Liver (tissue), 9 donors: ENCODE measurements around the gene MAN1C1. TPM values are rescaled to one million over a fixed set of nuclear protein-coding genes. Genes with fewer than 3 reads are reported as not detected.

Experiments
- DNase-seq: peaks from one replicate; pipeline ENCODE4 v3.0.0-alpha.2; 2017; ENCODE audit warnings: low spot score
- H3K27ac ChIP-seq, 2 donors: one replicate each; pipeline ENCODE4 v1.7.0; 2013; ENCODE audit warnings: inconsistent platforms in 2 of 2, low read length in 2 of 2, control low read depth in 1 of 2, low read depth in 1 of 2, mild to moderate bottlenecking in 1 of 2
- H3K27me3 ChIP-seq, 4 donors: one replicate each; pipeline versions ENCODE4 v1.6.1 to v1.7.0; 2013; ENCODE audit warnings: low read length in 3 of 4, inconsistent platforms in 1 of 4, mild to moderate bottlenecking in 1 of 4, moderate library complexity in 1 of 4; ENCODE audit not compliant: control insufficient read depth in 4 of 4, insufficient read depth in 4 of 4
- H3K36me3 ChIP-seq, 4 donors: one replicate each; pipeline versions ENCODE4 v1.6.1 to v1.7.0; 2013; ENCODE audit warnings: low read length in 3 of 4, mild to moderate bottlenecking in 3 of 4, low read depth in 1 of 4, moderate library complexity in 1 of 4; ENCODE audit not compliant: control insufficient read depth in 4 of 4, insufficient read depth in 3 of 4
- H3K4me1 ChIP-seq, 4 donors: one replicate each; pipeline versions ENCODE4 v1.6.1 to v1.7.0; 2013; ENCODE audit warnings: low read length in 3 of 4, mild to moderate bottlenecking in 3 of 4, moderate library complexity in 1 of 4; ENCODE audit not compliant: control insufficient read depth in 4 of 4, insufficient read depth in 4 of 4
- H3K4me3 ChIP-seq, 3 donors: one replicate each; pipeline versions ENCODE4 v1.6.1 to v1.7.0; 2013; ENCODE audit warnings: low read length in 3 of 3, control low read depth in 1 of 3, low read depth in 1 of 3, mild to moderate bottlenecking in 1 of 3
- H3K9ac ChIP-seq, 2 donors: one replicate each; pipeline ENCODE4 v1.7.0; 2013; ENCODE audit warnings: low read length in 2 of 2, mild to moderate bottlenecking in 2 of 2, moderate library complexity in 2 of 2, control low read depth in 1 of 2, low read depth in 1 of 2
- H3K9me3 ChIP-seq, 4 donors: one replicate each; pipeline versions ENCODE4 v1.6.1 to v1.7.0; 2013; ENCODE audit warnings: low read length in 3 of 4; ENCODE audit not compliant: control insufficient read depth in 4 of 4
- ATF3 ChIP-seq: IDR thresholded peaks from 2 replicates; pipeline ENCODE4 v1.6.1; 2016; ENCODE audit warnings: antibody characterized with exemption
- EGR1 ChIP-seq, 2 donors: IDR thresholded peaks; 2 replicates each; pipeline ENCODE4 v1.6.1; 2016 to 2018; ENCODE audit warnings: antibody characterized with exemption in 2 of 2, low read depth in 2 of 2
- FOXA2 ChIP-seq: IDR thresholded peaks from 2 replicates; pipeline ENCODE4 v1.6.1; 2016; ENCODE audit warnings: antibody characterized with exemption
- HNF4G ChIP-seq: IDR thresholded peaks from 2 replicates; pipeline ENCODE4 v1.6.1; 2016; ENCODE audit warnings: antibody characterized with exemption
- JUND ChIP-seq, 2 donors: IDR thresholded peaks; 2 replicates each; pipeline ENCODE4 v1.6.1; 2016; ENCODE audit warnings: antibody characterized with exemption in 2 of 2
- NR2F2 ChIP-seq: IDR thresholded peaks from 2 replicates; pipeline ENCODE4 v1.6.1; 2016; ENCODE audit warnings: antibody characterized with exemption
- RAD21 ChIP-seq, 2 donors: IDR thresholded peaks; 2 replicates each; pipeline ENCODE4 v1.6.1; 2016; ENCODE audit warnings: antibody characterized with exemption in 2 of 2, mild to moderate bottlenecking in 2 of 2
- TAF1 ChIP-seq: conservative IDR thresholded peaks from 2 replicates; pipeline ENCODE4 v1.6.1; 2016; ENCODE audit warnings: antibody characterized with exemption, mild to moderate bottlenecking
- YY1 ChIP-seq: IDR thresholded peaks from 2 replicates; pipeline ENCODE4 v1.6.1; 2016; ENCODE audit warnings: antibody characterized with exemption, mild to moderate bottlenecking
- WGBS: extraction: QIAGEN DNeasy Blood & Tissue Kit; methylation state at CpG from one replicate; pipeline ENCODE4 v1.1.7; 2013; 5-methylcytosine and 5-hydroxymethylcytosine counted together
- polyA plus RNA-seq, 2 donors: library from polyadenylated mRNA; stranded (reverse) in 1 of 2; unstranded in 1 of 2; fragments of 200-250 nt in 1 of 2; fragments of >200 nt in 1 of 2; fragmentation: Nextera tagmentation in 1 of 2; extraction: Ambion mirVana in 1 of 2; gene quantifications; one replicate each; pipeline versions ENCODE4 v1.2.1 to v1.2.3, GENCODE V29; 2013 to 2015
- total RNA-seq, 2 donors: library from RNA; depleted of rRNA; stranded (reverse); fragments of >200 nt; gene quantifications; one replicate each; pipeline ENCODE4 v1.2.3, GENCODE V29; 2014
- TF ChIP-seq, protein P1 (sequence below): IDR thresholded peaks from 2 replicates; pipeline ENCODE4 v1.6.1; 2016; ENCODE audit warnings: antibody characterized with exemption
- TF ChIP-seq, protein P2 (sequence below): IDR thresholded peaks from 2 replicates; pipeline ENCODE4 v1.6.1; 2016; ENCODE audit warnings: antibody characterized with exemption, mild to moderate bottlenecking
- donor health status: healthy.
- donor health status: healthy.
- donor health status: healthy.
- donor health status: healthy.
- donor health status: healthy.

Gene MAN1C1
- total and polyA plus RNA-seq, 4 donors: 6.3 to 16.0 (median 8.1) TPM

GRCh38 chr1:25704267-25704691 lies 87.7 kb downstream of the MAN1C1 start:
- 72% methylated on average over 7 of the region's 7 CpGs for WGBS
- H3K9ac ChIP-seq: no peak overlapping the region
- H3K27ac ChIP-seq: no peak overlapping the region
- H3K4me3 ChIP-seq: no peak overlapping the region
- no peak for DNase-seq
- H3K27me3 ChIP-seq: no peaks in the 10 kb centered on the region
- H3K9me3 ChIP-seq: no peaks in the 10 kb centered on the region
- peaks cover 0 to 2% (median 0%) of the 10 kb centered on the region in 4 donors for H3K36me3 ChIP-seq
- H3K4me1 ChIP-seq: peaks cover 0 to 5% (median 3%) of the 10 kb centered on the region in 4 donors
- TF ChIP-seq EGR1 (IDR thresholded peaks at IDR 0.05; ENCODE audit: low read depth in 2 of 2) (no peak), YY1 (peak; percentile 53), ATF3 (no peak), HNF4G (no peak)
- TF ChIP-seq, protein P1, sequence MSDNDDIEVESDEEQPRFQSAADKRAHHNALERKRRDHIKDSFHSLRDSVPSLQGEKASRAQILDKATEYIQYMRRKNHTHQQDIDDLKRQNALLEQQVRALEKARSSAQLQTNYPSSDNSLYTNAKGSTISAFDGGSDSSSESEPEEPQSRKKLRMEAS: peak; percentile 85

GRCh38 chr1:25705699-25706098 lies 89.1 kb downstream of the MAN1C1 start:
- no peak for TF ChIP-seq EGR1 (IDR thresholded peaks at IDR 0.05; ENCODE audit: low read depth in 2 of 2)
- TF ChIP-seq, protein P1: no peak
- TF ChIP-seq RAD21 (IDR thresholded peaks at IDR 0.05): no peak
- TF ChIP-seq FOXA2: no peak
- no peak for TF ChIP-seq TAF1
- TF ChIP-seq JUND (IDR thresholded peaks at IDR 0.05): no peak
- TF ChIP-seq, protein P2, sequence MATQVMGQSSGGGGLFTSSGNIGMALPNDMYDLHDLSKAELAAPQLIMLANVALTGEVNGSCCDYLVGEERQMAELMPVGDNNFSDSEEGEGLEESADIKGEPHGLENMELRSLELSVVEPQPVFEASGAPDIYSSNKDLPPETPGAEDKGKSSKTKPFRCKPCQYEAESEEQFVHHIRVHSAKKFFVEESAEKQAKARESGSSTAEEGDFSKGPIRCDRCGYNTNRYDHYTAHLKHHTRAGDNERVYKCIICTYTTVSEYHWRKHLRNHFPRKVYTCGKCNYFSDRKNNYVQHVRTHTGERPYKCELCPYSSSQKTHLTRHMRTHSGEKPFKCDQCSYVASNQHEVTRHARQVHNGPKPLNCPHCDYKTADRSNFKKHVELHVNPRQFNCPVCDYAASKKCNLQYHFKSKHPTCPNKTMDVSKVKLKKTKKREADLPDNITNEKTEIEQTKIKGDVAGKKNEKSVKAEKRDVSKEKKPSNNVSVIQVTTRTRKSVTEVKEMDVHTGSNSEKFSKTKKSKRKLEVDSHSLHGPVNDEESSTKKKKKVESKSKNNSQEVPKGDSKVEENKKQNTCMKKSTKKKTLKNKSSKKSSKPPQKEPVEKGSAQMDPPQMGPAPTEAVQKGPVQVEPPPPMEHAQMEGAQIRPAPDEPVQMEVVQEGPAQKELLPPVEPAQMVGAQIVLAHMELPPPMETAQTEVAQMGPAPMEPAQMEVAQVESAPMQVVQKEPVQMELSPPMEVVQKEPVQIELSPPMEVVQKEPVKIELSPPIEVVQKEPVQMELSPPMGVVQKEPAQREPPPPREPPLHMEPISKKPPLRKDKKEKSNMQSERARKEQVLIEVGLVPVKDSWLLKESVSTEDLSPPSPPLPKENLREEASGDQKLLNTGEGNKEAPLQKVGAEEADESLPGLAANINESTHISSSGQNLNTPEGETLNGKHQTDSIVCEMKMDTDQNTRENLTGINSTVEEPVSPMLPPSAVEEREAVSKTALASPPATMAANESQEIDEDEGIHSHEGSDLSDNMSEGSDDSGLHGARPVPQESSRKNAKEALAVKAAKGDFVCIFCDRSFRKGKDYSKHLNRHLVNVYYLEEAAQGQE: no peak
- TF ChIP-seq HNF4G: no peak
- H3K9ac ChIP-seq: no peak overlapping the region
- no peak for DNase-seq
- H3K27me3 ChIP-seq: no peaks in the 10 kb centered on the region
- H3K4me1 ChIP-seq: peaks cover 0 to 5% (median 2%) of the 10 kb centered on the region in 4 donors
- H3K9me3 ChIP-seq: no peaks in the 10 kb centered on the region
- H3K36me3 ChIP-seq: peaks cover 0 to 2% (median 0%) of the 10 kb centered on the region in 4 donors
- WGBS: 87% methylated on average over 2 of the region's 2 CpGs
- H3K4me3 ChIP-seq: no peak overlapping the region
- H3K27ac ChIP-seq: no peak overlapping the region

- peaks cover 0 to 2% (median 0%) of the 10 kb centered on the region in 4 donors for H3K36me3 ChIP-seq
- H3K4me3 ChIP-seq: no peak overlapping the region
- peaks cover 0 to 5% (median 2%) of the 10 kb centered on the region in 4 donors for H3K4me1 ChIP-seq
- H3K9me3 ChIP-seq: no peaks in the 10 kb centered on the region
- H3K9ac ChIP-seq: no peak overlapping the region
- H3K27ac ChIP-seq: no peak overlapping the region
- H3K27me3 ChIP-seq: no peaks in the 10 kb centered on the region
- WGBS: 87% methylated on average over 8 of the region's 8 CpGs
- DNase-seq: no peak
- TF ChIP-seq EGR1 (IDR thresholded peaks at IDR 0.05; ENCODE audit: low read depth in 2 of 2) (no peak), YY1 (no peak), NR2F2 (no peak)
Observed at GRCh38 chr1:25706146-25707089, 89.8 kb downstream of the MAN1C1 start.
